Ectodermal cell (in vitro differentiated cells): Measurements from ENCODE around the gene BTF3. TPM values are rescaled to one million over a fixed set of nuclear protein-coding genes. Genes with fewer than 3 reads are reported as not detected.
"Not testable (repeated sequence)": the region's sequence is repeated elsewhere in the genome, so short reads cannot be mapped to it uniquely, and the experiment has no call there.

Experiments
- H3K27ac ChIP-seq: 2 replicates; pipeline ENCODE4 v1.7.0; 2013; ENCODE audit warnings: mild to moderate bottlenecking, low read depth, low read length; ENCODE audit not compliant: insufficient read depth, poor library complexity, severe bottlenecking
- H3K27me3 ChIP-seq: 2 replicates; pipeline ENCODE4 v1.7.0; 2013; ENCODE audit warnings: mild to moderate bottlenecking, low read length; ENCODE audit not compliant: insufficient read depth, control insufficient read depth, poor library complexity, severe bottlenecking
- H3K36me3 ChIP-seq: one replicate; pipeline ENCODE4 v1.7.0; 2013; ENCODE audit warnings: low read length; ENCODE audit not compliant: control insufficient read depth, insufficient read depth
- H3K4me1 ChIP-seq: one replicate; pipeline ENCODE4 v1.7.0; 2013; ENCODE audit warnings: low read length; ENCODE audit not compliant: control insufficient read depth, insufficient read depth
- H3K4me3 ChIP-seq: 2 replicates; pipeline ENCODE4 v1.7.0; 2013; ENCODE audit warnings: low read depth, low read length, control low read depth; ENCODE audit not compliant: insufficient read depth
- H3K9me3 ChIP-seq: 2 replicates; pipeline ENCODE4 v1.7.0; 2013; ENCODE audit warnings: mild to moderate bottlenecking, low read length, moderate library complexity; ENCODE audit not compliant: control insufficient read depth
- WGBS, 2 experiments: methylation state at CpG; one replicate each; pipeline ENCODE4 v1.1.7; 2013; ENCODE audit warnings: missing lambda C conversion rate in 2 of 2; 5-methylcytosine and 5-hydroxymethylcytosine counted together
- polyA plus RNA-seq, 4 experiments: library from polyadenylated mRNA; stranded (reverse); fragments of 50-300 nt; gene quantifications; one replicate each; pipeline ENCODE4 v1.2.3, GENCODE V29; 2013

Gene BTF3
- 890 TPM for polyA plus RNA-seq (2013, experiment 1 of 4)
- 845 TPM for polyA plus RNA-seq (2013, experiment 2 of 4)
- 809 TPM for polyA plus RNA-seq (2013, experiment 3 of 4)
- 901 TPM for polyA plus RNA-seq (2013, experiment 4 of 4)

DNA sequence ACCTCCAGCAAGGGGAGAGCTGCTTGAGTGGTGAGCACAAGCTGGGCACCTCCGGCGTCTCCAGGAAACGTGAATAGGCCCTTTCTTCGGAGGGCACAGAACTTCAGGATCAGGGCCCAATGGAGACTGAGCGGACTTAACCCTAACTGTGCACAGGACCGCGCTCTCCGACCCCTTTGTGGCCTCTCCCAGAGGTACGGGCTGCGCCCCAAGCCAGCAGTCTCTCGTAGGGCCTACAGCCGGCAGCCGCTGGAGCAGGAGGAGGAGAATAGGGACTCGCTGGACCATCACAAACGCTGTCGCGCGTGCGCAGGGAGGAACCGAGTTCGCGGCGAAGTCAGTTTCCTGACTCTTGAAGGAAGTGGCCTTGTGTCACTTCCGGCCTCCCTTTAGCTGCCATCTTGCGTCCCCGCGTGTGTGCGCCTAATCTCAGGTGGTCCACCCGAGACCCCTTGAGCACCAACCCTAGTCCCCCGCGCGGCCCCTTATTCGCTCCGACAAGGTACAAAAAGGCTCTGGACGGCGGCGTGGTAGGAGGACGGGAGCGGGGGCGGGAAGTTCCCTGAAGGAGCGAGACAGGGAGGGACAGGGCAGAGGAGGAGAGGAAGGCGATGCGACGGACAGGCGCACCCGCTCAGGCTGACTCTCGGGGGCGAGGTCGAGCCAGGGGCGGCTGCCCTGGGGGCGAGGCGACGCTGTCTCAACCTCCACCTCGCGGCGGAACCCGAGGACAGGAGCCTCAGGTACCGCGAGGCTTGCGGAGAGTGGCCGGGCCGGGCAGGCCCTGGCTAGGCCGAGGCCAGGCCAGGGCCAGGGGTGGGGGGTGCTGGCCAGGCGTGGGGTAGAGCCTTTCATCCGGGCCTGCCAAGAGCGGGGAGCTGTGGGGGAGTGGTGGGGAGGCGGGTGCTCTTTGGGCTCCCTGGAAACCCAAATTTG lies at the start of gene BTF3:
Gene BTF3 (plus strand): TSS at position 386 of the 936 bp plus-strand sequence. CDS start 226 bp downstream, at position 612.
- H3K27me3 ChIP-seq = no peaks in the 10 kb centered on the region
- H3K27ac ChIP-seq = peak within 1 kb of the TSS; percentile 91
- peaks cover 6% of the 10 kb centered on the region for H3K36me3 ChIP-seq
- peaks cover 14% of the 10 kb centered on the region for H3K4me1 ChIP-seq
- peak within 1 kb of the TSS; percentile 86 for H3K4me3 ChIP-seq
- 1% methylated on average over 67 of the region's 67 CpGs for WGBS, 2 experiments
- H3K9me3 ChIP-seq = no peaks in the 10 kb centered on the region

DNA sequence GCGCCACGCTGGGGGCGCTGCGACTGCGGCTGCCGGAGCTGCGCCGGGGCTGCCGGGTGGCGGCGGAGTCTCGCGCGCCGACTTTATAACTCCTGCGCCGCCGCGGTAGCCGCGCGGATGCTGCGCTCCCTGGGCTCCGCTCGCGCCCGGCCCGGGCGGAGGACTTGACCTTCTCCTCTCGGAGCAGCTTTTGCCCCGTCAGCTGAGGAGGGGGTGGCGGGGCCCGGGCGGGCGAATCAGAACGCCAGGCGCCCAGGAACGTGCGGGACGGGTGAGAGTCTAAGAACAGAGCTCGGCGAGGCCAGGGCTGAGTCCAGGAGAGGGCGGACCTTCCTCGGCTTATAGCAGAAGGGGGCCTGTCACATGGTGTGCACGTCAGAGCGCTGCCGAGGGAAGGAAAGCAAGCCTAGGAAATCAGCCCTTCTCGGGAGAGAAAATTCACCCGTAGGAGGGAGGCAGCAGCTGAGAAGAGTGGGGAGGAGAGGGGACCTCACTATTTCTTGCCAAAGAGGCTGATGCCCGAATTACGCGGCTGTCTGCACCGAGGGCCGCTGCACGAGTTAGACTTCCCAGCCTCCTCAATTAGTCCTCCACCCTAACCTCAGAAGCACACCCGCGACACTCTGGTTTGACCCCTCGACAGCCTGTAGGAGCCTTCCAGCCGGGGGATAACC lies 49.6 kb upstream of the BTF3 start, which contains the start of gene FOXD1:
Gene FOXD1 (minus strand): TSS at position 315 of the 674 bp plus-strand sequence. CDS start 415 bp downstream, outside the sequence.
- Histone ChIP-seq H3K4me1 (peaks cover 16% of the 10 kb centered on the region), H3K36me3 (no peaks in the 10 kb centered on the region), H3K9me3 (no peaks in the 10 kb centered on the region), H3K4me3 (peak within 1 kb of the TSS; percentile 39), H3K27me3 (peaks cover 96% of the 10 kb centered on the region), H3K27ac (no peak within 1 kb of the TSS)
- 0 to 1% methylated on average over 59 of the region's 59 CpGs for WGBS, 2 experiments

DNA sequence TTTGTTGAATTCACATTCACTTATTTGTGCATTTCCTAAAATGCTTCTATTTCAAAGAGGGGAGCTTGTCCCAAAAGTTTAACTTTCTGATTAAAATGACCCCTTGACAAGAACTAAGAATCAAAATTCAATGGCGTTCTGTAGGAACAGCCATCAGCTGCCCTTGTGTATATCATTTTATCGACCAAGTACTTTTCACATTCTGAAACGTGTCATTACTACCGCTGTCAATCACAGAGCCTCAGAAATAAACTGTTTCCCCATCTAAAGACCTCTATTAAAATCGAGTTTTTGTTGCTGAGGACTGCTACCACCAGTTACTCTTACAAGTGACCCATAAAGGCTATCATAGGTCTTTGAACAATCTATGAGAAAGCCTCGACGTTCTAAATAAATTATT lies 48.1 kb upstream of the BTF3 start:
- Histone ChIP-seq H3K27ac (no peak overlapping the region), H3K9me3 (no peaks in the 10 kb centered on the region), H3K36me3 (no peaks in the 10 kb centered on the region), H3K4me3 (no peak overlapping the region), H3K27me3 (peaks cover 89% of the 10 kb centered on the region), H3K4me1 (peaks cover 9% of the 10 kb centered on the region)
- 12 to 18% methylated on average over 5 to 7 of the region's 7 CpGs for WGBS, 2 experiments

DNA sequence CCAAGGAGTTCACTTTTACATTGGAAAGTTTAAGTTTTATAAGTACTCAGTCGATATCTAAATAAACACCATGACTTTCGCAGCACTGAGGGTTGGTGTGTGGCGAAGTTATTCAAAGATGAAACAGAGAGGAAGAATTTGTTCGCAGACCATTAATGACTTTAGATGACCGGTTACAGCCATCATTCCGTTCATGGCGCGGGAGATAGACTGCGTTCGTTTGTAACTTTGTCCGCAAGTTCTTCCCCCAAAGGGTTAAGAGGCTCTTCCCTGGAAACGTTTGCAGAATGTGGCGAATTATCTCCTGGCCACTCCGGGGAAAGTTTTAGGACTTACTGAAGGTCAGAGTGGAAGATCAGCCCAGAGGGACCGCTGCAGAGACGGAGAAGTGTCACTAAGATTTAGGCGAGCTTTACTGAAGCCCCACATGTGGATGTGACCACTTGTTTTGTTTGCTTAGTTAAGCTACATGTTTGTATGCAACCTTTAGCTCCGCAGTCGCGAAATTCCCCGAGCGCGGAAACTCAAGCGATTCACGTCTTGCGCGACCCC lies 47.5 kb upstream of the BTF3 start:
- Histone ChIP-seq H3K4me3 (peak overlapping the region; percentile 20), H3K36me3 (no peaks in the 10 kb centered on the region), H3K27ac (no peak overlapping the region), H3K4me1 (peaks cover 9% of the 10 kb centered on the region), H3K9me3 (no peaks in the 10 kb centered on the region), H3K27me3 (peaks cover 83% of the 10 kb centered on the region)
- WGBS, 2 experiments = 1 to 3% methylated on average over 26 to 27 of the region's 27 CpGs

DNA sequence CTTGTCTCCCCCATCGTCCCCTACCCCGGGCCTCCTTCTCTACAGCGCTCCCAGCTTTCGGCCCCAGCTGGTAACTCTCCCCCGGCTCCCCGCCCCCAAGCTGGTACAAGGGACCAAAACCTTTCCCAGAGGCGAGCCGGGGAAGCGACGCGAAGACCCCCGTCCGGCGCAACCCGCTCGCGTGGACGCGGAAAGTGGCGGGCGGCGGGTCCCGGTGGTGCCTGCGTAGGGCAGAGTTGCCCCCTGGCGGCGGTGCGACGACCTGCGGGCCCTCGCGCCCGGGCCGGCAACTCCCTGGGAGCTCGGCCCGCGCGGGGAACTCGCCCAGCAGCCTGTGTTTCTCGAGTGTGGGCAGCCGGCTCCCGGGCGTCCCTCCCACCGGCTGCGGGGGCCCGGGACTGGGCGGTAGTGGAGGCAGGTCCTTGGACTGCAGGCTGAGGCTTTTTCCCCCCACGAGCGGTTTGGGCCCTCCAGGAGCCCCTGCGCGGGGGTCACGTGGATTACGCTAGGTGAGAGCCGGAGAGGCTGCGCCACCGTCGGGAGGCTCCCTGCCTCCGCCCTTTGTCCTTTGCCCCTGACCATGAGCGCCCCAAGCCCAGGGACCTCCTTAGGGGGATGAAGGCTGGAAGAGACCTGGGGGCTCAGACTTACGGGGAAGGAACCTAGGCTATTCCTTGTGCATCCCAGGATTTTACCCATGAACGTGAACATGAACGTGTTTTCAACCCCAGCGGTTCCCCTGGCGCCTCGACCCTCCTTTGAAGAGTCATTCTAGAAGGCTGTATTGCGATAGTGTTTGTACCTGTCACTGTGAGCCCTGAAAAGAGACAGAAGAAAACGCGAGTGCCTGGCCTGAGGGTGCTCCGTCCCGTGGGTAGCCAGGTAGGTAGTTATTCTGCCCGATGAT lies 46.8 kb upstream of the BTF3 start:
- H3K27me3 ChIP-seq = peaks cover 76% of the 10 kb centered on the region
- 3 to 4% methylated on average over 70 of the region's 70 CpGs for WGBS, 2 experiments
- H3K4me3 ChIP-seq = peak overlapping the region; percentile 20
- no peak overlapping the region for H3K27ac ChIP-seq
- no peaks in the 10 kb centered on the region for H3K36me3 ChIP-seq
- peaks cover 9% of the 10 kb centered on the region for H3K4me1 ChIP-seq
- no peaks in the 10 kb centered on the region for H3K9me3 ChIP-seq

DNA sequence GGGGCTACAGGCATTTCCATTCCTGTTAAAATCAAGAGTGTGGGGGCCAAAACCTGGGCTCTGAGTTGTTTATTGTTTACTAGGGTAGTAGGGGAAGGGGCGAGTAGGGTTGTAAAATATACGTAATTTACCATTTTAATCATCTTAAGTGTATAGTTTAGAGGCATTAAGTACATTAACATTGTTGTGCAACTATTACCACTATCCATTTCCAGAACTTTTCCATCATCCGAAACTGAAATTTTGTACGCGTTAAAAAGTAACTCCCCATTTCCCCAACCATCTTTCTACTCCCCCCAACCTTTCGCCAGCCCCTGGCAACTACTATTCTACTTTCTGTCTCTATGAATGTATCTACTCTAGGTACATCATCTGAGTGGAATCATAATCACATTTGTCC lies 46.0 kb upstream of the BTF3 start:
- Histone ChIP-seq H3K27me3 (peaks cover 71% of the 10 kb centered on the region), H3K36me3 (no peaks in the 10 kb centered on the region), H3K9me3 (no peaks in the 10 kb centered on the region), H3K4me1 (peaks cover 6% of the 10 kb centered on the region), H3K4me3 (no peak overlapping the region), H3K27ac (no peak overlapping the region)
- WGBS, 2 experiments = 83 to 90% methylated on average over 4 of the region's 6 CpGs

DNA sequence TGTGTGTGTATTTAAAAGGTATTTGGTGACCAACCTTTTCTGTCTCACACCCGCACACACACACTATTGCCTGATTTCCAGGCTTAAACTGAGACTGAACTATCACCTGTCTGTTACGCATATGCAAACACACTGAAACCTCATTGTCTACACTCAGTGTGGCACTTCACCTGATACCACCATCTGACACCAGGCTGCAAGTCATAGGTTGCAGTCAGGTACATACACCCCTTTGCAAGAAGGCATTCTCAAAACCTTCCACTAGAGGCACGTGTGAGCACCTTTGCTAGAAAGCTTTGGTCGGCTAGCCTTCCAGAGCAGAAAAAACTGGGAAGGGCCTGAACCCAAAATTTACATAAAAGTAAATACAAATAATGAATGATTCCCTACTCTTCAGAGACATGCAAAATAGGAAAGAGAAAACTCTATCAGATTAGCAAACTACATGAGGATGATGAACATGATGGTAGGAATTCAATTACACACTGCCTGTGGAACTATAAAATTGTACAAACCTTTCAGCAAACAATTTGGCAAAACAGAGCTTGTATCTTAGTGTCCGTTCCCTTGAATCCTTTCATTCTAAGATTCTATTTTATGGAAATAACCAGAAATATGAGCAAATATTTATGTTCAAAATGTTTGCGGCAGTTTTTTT lies 43.7 kb upstream of the BTF3 start:
- Histone ChIP-seq H3K27me3 (peaks cover 50% of the 10 kb centered on the region), H3K27ac (no peak overlapping the region), H3K9me3 (no peaks in the 10 kb centered on the region), H3K4me3 (no peak overlapping the region), H3K36me3 (no peaks in the 10 kb centered on the region), H3K4me1 (no peaks in the 10 kb centered on the region)
- WGBS, 2 experiments = 27 to 46% methylated on average over 4 to 6 of the region's 6 CpGs

DNA sequence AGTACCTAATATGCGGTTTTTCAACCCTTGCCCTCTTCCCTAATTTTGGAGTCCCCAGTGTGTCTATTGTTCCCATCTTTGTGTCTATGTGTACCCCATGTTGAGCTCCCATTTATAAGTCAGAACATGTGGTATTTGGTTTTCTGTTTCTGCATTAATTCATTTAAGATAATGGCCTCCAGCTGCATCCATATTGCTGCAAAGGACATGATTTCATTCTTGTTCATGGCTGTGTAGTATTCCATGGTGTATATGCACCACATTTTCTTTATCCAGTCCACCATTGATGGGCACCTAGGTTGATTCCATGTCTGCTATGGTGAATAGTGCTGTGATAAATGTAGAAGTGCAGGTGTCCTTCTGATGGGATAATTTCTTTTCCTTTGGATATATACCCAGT lies 41.8 kb upstream of the BTF3 start:
- not testable (repeated sequence) for H3K4me3 ChIP-seq, H3K9me3 ChIP-seq, H3K4me1 ChIP-seq, H3K36me3 ChIP-seq, H3K27ac ChIP-seq
- H3K27me3 ChIP-seq = peaks cover 30% of the 10 kb centered on the region
- 80 to 92% methylated on average over 1 of the region's 1 CpG for WGBS, 2 experiments

DNA sequence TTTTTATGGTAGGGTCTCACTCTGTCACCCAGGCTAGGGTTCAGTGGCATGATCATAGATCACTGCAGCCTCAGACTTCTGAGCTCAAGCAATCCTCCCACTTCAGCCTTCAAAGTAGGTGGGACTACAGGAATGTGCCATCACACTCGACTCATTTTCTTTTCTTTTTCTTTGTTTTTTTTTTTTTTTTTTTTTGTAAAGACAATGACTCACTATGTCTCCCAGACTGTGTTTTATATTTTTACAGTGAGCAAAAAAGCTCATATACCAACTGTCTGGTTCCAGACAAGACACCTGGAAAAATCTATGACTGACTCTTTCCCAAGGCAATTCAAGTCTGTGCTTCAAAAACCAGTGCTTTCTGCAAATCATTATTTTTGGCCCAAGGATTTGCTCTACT lies 38.9 kb upstream of the BTF3 start:
- 100% methylated on average over 1 of the region's 1 CpG; no CpG with 5 or more reads in 1 of the 2 experiments for WGBS, 2 experiments
- H3K4me1 ChIP-seq = no peaks in the 10 kb centered on the region

More for the DNA sequence above, 38.9 kb upstream of the BTF3 start:
- H3K27ac ChIP-seq = no peak overlapping the region
- H3K27me3 ChIP-seq = peaks cover under 1% of the 10 kb centered on the region
- H3K4me3 ChIP-seq = no peak overlapping the region
- H3K9me3 ChIP-seq = no peaks in the 10 kb centered on the region
- no peaks in the 10 kb centered on the region for H3K36me3 ChIP-seq
